GM18498 (cell line): Measurements from ENCODE around the gene C14orf180.

Source experiments
- ATAC-seq: cut with Tn5 transposase; IDR thresholded peaks from one replicate; pipeline ENCODE4 v1.9.1; 2021; ENCODE audit warnings: mild to moderate bottlenecking, moderate library complexity; ENCODE audit not compliant: unreplicated experiment

Gene C14orf180

GRCh38 chr14:104592292-104592672, 12.7 kb downstream of the C14orf180 start:
- no peak for ATAC-seq

- no peak for ATAC-seq
These were observed 13.2 kb downstream of the C14orf180 start for GRCh38 chr14:104592785-104593184.

GRCh38 chr14:104593241-104593701, 13.7 kb downstream of the C14orf180 start:
- ATAC-seq: no peak

GRCh38 chr14:104593710-104594136, 14.2 kb downstream of the C14orf180 start:
- ATAC-seq: no peak

- ATAC-seq: no peak
These were observed 14.9 kb downstream of the C14orf180 start for GRCh38 chr14:104594310-104595046.

GRCh38 chr14:104595116-104595675, 15.6 kb downstream of the C14orf180 start:
- ATAC-seq: no peak

- no peak for ATAC-seq
These were observed 16.4 kb downstream of the C14orf180 start for GRCh38 chr14:104595911-104596450.

- ATAC-seq: no peak
These were observed 16.9 kb downstream of the C14orf180 start for GRCh38 chr14:104596451-104596918.

- ATAC-seq: no peak
These were observed 17.4 kb downstream of the C14orf180 start for GRCh38 chr14:104596927-104597351.

- no peak for ATAC-seq
These were observed 18.0 kb downstream of the C14orf180 start for GRCh38 chr14:104597576-104597975.

GRCh38 chr14:104598039-104598909, 18.7 kb downstream of the C14orf180 start:
- no peak for ATAC-seq

- ATAC-seq: no peak
These were observed 19.3 kb downstream of the C14orf180 start for GRCh38 chr14:104598910-104599273.

- ATAC-seq: no peak
These were observed 19.9 kb downstream of the C14orf180 start for GRCh38 chr14:104599446-104599845.

- ATAC-seq: no peak
These were observed 20.6 kb downstream of the C14orf180 start for GRCh38 chr14:104600141-104600643.

GRCh38 chr14:104600805-104601204, 21.2 kb downstream of the C14orf180 start:
- no peak for ATAC-seq

GRCh38 chr14:104601786-104602185, 22.2 kb downstream of the C14orf180 start:
- no peak for ATAC-seq

GRCh38 chr14:104602315-104602932, 22.9 kb downstream of the C14orf180 start:
- no peak for ATAC-seq

- no peak for ATAC-seq
These were observed 23.4 kb downstream of the C14orf180 start for GRCh38 chr14:104602933-104603325.

GRCh38 chr14:104603711-104604401, 24.3 kb downstream of the C14orf180 start:
- ATAC-seq: no peak
